Measurements from ENCODE around the gene LEKR1.
A peak's percentile ranks its signal among the peaks of the same experiment; 100 is the strongest.
"Not testable (repeated sequence)": the region's sequence is repeated elsewhere in the genome, so short reads cannot be mapped to it uniquely, and the experiment has no call there.

LEKR1 gene

GRCh38 chr3:156808025-156808424 lies 18.1 kb upstream of the LEKR1 start:
- no peak for DNase-seq (ENCODE audit: low read depth)

- no peak for DNase-seq (ENCODE audit: low read depth)
Observed at GRCh38 chr3:156811089-156811862, 14.9 kb upstream of the LEKR1 start.

- no peak for DNase-seq (ENCODE audit: low read depth)
Observed at GRCh38 chr3:156812521-156813335, 13.4 kb upstream of the LEKR1 start.

DNA sequence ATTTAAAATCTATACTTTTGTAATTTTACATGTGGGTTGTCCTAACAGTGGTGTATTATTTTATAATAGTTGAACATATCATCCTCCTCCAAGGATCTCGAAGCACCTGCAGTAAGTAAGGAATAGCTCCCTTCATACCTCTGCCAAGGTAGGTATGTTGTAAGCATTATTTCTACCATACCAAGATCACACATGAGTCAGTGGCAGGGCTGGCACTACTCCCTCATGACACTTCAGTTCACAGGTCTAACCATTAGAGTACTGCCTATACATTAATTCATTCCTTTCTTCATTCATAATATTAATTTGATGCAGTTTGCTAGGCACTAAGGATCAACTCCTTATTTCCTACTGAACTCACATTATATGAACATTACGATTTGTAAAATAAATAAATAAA lies 11.9 kb upstream of the LEKR1 start:
- DNase-seq (ENCODE audit: low read depth): no peak

GRCh38 chr3:156816091-156816793 lies 9.9 kb upstream of the LEKR1 start:
- no peak for DNase-seq (ENCODE audit: low read depth)

GRCh38 chr3:156816794-156817645 lies 9.1 kb upstream of the LEKR1 start:
- no peak for DNase-seq (ENCODE audit: low read depth)

DNA sequence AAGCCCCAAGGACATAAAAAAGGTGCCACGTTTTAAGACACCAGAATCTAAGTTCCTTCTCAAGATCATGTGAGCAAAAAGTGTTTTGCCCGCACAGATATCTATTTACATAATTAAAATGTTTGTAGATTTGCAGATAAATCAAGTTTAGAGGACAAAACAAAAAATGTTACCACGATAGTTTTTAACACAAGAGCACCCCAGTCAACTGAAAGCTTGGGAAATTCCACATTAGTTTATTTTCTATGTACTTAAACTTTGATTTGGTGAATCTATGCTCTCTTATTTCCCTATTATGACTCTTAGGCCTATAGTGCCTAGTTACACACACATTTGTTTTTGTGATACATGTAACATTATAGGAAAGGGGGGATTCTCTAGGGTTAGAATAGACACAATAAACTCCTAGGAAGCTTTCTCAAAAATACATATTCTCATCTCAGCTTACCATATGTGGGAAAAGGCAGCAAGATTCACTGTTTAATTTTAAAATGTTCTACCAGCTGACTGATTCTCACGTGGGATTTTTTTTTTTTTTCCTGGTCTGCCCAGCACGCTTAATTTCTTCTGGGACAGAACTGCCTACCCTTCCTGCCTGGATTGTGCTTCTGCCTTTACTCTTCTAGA lies 8.4 kb upstream of the LEKR1 start:
- DNase-seq (ENCODE audit: low read depth): no peak

DNA sequence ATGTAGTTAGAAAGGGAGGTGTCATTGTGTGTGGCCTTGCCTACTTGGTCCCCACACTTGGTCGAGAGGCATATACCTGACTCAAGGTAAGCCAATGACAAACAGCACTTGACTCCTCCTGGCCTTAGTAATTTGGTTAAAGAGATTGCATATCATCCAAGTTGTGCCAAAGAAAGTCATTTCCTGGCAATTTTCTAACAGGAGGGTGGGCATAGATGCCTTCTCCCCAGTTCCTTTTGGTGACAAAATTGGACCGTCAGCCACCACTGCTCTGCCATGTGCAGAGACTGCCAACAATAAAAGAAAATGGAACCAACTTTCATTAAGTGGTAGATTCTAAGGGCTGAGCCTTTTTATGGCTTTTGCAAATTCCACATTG lies 7.9 kb upstream of the LEKR1 start:
- DNase-seq (ENCODE audit: low read depth): no peak

DNA sequence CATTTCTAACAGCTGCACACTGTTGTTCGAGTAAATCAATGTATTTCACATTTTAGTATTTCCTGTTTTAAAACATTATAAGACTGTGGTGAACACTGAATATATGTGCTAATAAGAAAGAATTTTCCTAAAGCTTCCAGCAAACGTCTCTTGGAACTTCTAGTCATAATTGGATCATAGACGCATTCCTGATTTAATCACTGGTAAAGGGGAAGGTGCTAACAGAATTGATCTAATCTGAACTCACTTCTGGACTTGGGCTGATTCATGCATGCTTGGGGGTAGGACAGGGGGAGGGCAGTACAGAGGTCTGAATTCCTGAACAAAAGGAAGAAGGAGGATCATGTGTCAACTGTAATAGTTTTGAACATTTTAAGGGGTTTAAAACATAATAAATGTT lies 7.3 kb upstream of the LEKR1 start:
- peak; percentile 79 for DNase-seq (ENCODE audit: low read depth)

GRCh38 chr3:156819842-156820691 lies 6.1 kb upstream of the LEKR1 start:
- DNase-seq (ENCODE audit: low read depth): no peak

- no peak for DNase-seq (ENCODE audit: low read depth)
Observed at GRCh38 chr3:156820692-156821080, 5.5 kb upstream of the LEKR1 start.

- DNase-seq (ENCODE audit: low read depth): not testable (repeated sequence)
Observed at GRCh38 chr3:156822626-156823260, 3.4 kb upstream of the LEKR1 start.

- no peak for DNase-seq (ENCODE audit: low read depth)
Observed at GRCh38 chr3:156825795-156826143, 384 bp upstream of the LEKR1 start.

GRCh38 chr3:156826896-156827882 lies 1.0 kb downstream of the LEKR1 start:
- no peak for DNase-seq (ENCODE audit: low read depth)

GRCh38 chr3:156831006-156831405 lies 4.9 kb downstream of the LEKR1 start:
- DNase-seq (ENCODE audit: low read depth): no peak

- DNase-seq (ENCODE audit: low read depth): no peak
Observed at GRCh38 chr3:156834435-156834834, 8.3 kb downstream of the LEKR1 start.

- DNase-seq (ENCODE audit: low read depth): no peak
Observed at GRCh38 chr3:156834962-156835535, 8.9 kb downstream of the LEKR1 start.

DNA sequence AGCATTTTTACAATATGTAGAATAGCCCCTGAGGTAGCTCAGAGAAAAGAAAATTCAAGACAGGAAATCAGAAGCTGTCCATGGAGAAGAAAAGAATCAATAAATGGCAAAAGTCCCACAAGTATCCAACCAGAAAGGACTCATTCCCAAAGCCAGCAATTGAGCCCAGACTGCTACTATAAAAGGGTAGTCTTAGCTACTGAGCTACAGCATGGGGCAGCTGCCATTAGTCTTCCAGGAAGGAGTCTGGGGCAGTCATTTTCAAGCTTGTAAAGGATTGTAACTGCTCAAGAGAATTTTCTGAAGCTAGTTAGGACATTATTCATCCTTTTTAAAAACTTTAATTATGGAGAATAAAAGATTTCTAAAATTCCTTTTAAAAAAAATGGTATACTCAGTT lies 10.5 kb downstream of the LEKR1 start:
- no peak for DNase-seq (ENCODE audit: low read depth)

Measured in HS-5 (cell line).